HG03175 (cell line): Measurements from ENCODE around the gene NIPAL4.

Experiments used
- ATAC-seq: cut with Tn5 transposase; IDR thresholded peaks from one replicate; pipeline ENCODE4 v1.9.1; 2021; ENCODE audit warnings: mild to moderate bottlenecking, moderate library complexity; ENCODE audit not compliant: unreplicated experiment

NIPAL4 gene

GRCh38 chr5:157511651-157512644 lies 51.9 kb downstream of the NIPAL4 start:
- no peak for ATAC-seq

DNA sequence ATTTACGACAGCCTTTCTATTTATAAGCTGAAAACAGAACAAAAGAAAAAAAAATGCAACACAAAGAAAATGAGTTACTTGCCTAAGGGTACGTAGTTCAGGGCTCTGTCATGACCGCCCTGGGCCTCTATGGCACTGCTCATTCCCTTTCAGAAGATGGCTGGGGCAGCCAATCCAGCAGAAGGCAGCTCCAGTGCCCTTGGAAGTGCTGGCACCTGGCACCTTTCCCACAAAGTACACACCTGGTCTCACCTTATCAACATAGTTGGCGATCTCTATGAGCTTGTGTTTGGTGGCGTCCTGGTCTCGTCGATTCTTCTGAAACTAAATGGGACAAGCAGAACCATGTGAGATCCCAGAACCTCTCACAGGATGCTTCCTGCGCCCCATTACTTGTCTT lies 53.2 kb downstream of the NIPAL4 start:
- no peak for ATAC-seq

- no peak for ATAC-seq
These were observed 55.0 kb downstream of the NIPAL4 start for GRCh38 chr5:157514974-157515373.

DNA sequence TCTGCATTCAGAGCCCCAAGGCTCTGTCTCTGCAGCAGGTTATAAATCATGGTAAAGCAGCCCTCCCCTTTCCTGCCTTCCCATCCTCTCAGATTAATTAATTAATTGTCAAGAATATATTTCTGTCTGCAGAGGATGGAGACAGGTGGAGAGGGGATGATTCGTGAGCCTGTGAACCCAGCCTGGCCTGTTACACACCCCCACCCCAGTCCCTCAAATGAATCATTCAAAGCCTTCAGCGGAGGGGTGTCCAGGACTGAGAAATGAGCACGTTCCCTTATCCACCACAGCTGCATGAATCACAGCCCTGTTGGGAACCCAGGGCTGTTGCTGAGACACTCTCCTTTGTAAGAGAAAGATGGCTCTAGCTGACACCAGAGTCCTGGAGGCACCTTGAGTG lies 56.0 kb downstream of the NIPAL4 start:
- ATAC-seq = no peak

DNA sequence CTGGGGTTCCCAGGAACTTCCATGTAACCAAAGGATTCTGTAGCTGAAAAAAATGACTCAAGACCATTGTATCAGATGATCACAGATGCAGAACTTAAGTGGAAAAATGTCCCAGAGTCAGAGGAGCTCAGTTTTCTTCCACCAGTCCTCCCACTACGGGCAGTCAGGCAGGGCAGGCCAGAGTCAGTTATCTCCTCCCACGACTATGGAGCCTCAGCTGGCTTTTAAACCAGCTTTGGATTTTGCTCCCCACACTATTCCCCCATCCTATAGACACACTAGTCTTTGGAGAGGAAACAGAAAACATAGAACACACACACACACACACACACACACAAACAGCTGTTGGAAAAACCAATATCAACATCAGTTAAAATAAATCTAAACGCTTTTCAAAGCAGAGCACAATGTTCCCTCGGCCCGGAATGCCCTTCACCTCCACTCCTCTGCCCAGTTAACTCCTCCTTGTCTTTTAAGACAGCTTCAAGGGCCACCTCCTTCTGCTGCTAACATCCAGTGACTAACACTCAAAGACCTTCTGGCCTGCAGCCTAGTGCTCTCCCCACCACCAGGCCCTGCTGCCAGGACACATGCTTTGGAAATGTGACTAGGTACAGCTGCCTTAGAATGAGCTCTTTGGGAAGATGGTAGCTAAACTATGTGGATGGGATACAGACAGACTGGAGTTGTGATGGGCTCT lies 56.8 kb downstream of the NIPAL4 start:
- no peak for ATAC-seq

DNA sequence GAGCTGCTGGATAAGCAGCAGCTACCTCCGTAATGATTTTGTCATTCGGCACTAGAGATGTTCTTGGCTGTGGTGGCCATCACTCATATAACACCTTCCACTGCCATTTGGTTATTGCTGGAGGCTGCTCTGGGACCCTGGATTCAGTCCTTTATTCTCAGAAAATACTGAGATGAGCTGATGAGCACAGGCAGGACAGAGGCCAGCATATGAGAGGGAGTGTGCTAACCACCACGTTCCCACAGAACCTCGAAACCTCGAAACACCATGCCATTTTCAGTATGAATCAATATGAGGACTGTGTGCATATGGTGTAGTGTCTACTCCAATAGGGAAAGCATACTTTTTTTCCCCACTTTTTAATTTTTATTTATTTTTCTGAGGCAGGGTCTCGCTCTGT lies 59.0 kb downstream of the NIPAL4 start:
- ATAC-seq = peak; percentile 61

- ATAC-seq = no peak
These were observed 59.7 kb downstream of the NIPAL4 start for GRCh38 chr5:157519579-157520253.

DNA sequence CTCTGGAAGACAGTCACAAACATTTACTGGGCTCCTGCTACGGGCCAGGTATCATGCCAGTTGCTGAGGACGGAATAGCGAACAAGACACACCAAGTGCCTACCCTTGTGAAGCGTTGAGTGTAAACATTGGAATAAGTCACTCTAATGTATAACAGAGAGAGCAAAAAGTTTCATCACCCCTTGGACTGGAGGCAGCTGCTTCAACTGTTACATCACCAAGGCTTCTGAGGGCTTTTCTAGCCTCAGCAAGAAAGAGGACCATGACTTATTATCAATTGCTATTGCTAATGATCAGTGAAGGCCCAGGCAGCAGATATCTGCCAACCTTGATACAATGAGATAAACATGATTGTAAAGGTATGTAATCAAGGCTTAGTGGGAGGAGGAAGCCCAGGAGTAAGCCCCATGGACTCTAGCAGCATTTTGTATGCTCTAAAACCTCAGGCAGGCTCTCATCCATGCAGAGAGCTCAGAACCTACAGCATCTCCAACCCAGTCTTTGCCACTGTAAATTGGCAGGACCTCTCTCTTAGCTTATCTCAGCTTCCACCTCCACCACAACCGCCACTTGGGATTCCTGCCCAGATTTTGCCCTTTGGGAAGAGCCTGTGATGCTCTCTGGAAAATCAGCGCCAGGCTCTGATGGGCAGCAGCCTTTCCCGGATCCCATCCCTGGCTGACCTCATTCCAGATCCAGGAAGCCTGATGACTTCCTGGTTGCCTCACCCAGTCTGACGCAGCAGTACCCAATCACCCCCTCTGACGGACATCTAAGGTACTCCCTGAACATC lies 61.1 kb downstream of the NIPAL4 start:
- ATAC-seq = no peak

- ATAC-seq = no peak
These were observed 61.7 kb downstream of the NIPAL4 start for GRCh38 chr5:157521704-157522029.

- ATAC-seq = no peak
These were observed 64.0 kb downstream of the NIPAL4 start for GRCh38 chr5:157523976-157524375.
